ENCODE results near the gene FADS1. TPM values are rescaled to one million over a fixed set of nuclear protein-coding genes. Genes with fewer than 3 reads are reported as not detected.

FADS1 gene
- total and polyA plus RNA-seq, 12 donors = 28.3 to 410 (median 102) TPM

- Histone ChIP-seq H3K36me3 (replicated peaks in 1 of 2) (peaks cover 0 to 47% of the 10 kb centered on the region in 2 donors), H3K27me3 (no peaks in the 10 kb centered on the region), H3K9me3 (replicated peaks in 1 of 3) (no peaks in the 10 kb centered on the region), H3K4me1 (replicated peaks in 1 of 2) (peaks cover 0 to 5% of the 10 kb centered on the region in 2 donors), H3K27ac (peak overlapping the region in 3 of 5 donors; percentile 32 to 65 (median 62)), H3K4me3 (no peak overlapping the region)
- WGBS, 4 donors = 87 to 95% (median 92%) methylated on average over 8 to 20 of the region's 20 CpGs
- TF ChIP-seq POLR2A (IDR thresholded peaks at IDR 0.05) = no peak
- no peak for TF ChIP-seq CTCF (IDR thresholded peaks at IDR 0.05)
- intact Hi-C loops (cut with DNase I) = no loop called here
- DNase-seq = no peak
These were observed 48.3 kb upstream of the FADS1 start for GRCh38 chr11:61864814-61865775.

- peaks cover 0 to 60% of the 10 kb centered on the region in 2 donors for H3K36me3 ChIP-seq (replicated peaks in 1 of 2)
- 81 to 93% (median 89%) methylated on average over 12 to 13 of the region's 13 CpGs for WGBS, 4 donors
These were observed 46.8 kb upstream of the FADS1 start for GRCh38 chr11:61863548-61864081.

GRCh38 chr11:61862714-61863547, 46.1 kb upstream of the FADS1 start:
- Histone ChIP-seq H3K4me1 (replicated peaks in 1 of 2) (peaks cover 0 to 8% of the 10 kb centered on the region in 2 donors), H3K4me3 (no peak overlapping the region), H3K27me3 (no peaks in the 10 kb centered on the region), H3K9me3 (replicated peaks in 1 of 3) (no peaks in the 10 kb centered on the region), H3K36me3 (replicated peaks in 1 of 2) (peaks cover 0 to 66% of the 10 kb centered on the region in 2 donors), H3K27ac (peak overlapping the region in 1 of 5 donors; percentile 16)
- no peak for TF ChIP-seq POLR2A (IDR thresholded peaks at IDR 0.05)
- no peak for TF ChIP-seq CTCF (IDR thresholded peaks at IDR 0.05)
- WGBS, 4 donors = 86 to 91% (median 89%) methylated on average over 12 to 18 of the region's 18 CpGs
- intact Hi-C loops (cut with DNase I) = no loop called here
- DNase-seq = no peak

More at GRCh38 chr11:61863548-61864081, 46.8 kb upstream of the FADS1 start:
- Histone ChIP-seq H3K27me3 (no peaks in the 10 kb centered on the region), H3K27ac (peak overlapping the region in 1 of 5 donors; percentile 16), H3K9me3 (replicated peaks in 1 of 3) (no peaks in the 10 kb centered on the region), H3K4me1 (replicated peaks in 1 of 2) (peaks cover 0 to 8% of the 10 kb centered on the region in 2 donors), H3K4me3 (no peak overlapping the region)
- DNase-seq = no peak
- intact Hi-C loops (cut with DNase I) = no loop called here
- TF ChIP-seq POLR2A (IDR thresholded peaks at IDR 0.05) (no peak), CTCF (IDR thresholded peaks at IDR 0.05) (no peak)

- Histone ChIP-seq H3K36me3 (replicated peaks in 1 of 2) (peaks cover 0 to 79% of the 10 kb centered on the region in 2 donors), H3K27ac (peak overlapping the region in 2 of 5 donors; percentile 34 to 44), H3K4me3 (no peak overlapping the region), H3K9me3 (replicated peaks in 1 of 3) (no peaks in the 10 kb centered on the region), H3K4me1 (replicated peaks in 1 of 2) (peaks cover 3 to 13% of the 10 kb centered on the region in 2 donors), H3K27me3 (no peaks in the 10 kb centered on the region)
- no peak for DNase-seq
- TF ChIP-seq CTCF (IDR thresholded peaks at IDR 0.05) (no peak), POLR2A (IDR thresholded peaks at IDR 0.05) (no peak)
- 30 to 46% (median 35%) methylated on average over 6 to 9 of the region's 9 CpGs for WGBS, 4 donors
- intact Hi-C loops (cut with DNase I) = no loop called here
These were observed 44.8 kb upstream of the FADS1 start for GRCh38 chr11:61861634-61862033.
